HG02884 (cell line): Measurements from ENCODE around the gene GGA1.
"Not testable (repeated sequence)": the region's sequence is repeated elsewhere in the genome, so short reads cannot be mapped to it uniquely, and the experiment has no call there.

Experiments
- ATAC-seq: cut with Tn5 transposase; IDR thresholded peaks from one replicate; pipeline ENCODE4 v1.9.1; 2021; ENCODE audit warnings: mild to moderate bottlenecking, moderate library complexity; ENCODE audit not compliant: unreplicated experiment

GGA1 gene

DNA sequence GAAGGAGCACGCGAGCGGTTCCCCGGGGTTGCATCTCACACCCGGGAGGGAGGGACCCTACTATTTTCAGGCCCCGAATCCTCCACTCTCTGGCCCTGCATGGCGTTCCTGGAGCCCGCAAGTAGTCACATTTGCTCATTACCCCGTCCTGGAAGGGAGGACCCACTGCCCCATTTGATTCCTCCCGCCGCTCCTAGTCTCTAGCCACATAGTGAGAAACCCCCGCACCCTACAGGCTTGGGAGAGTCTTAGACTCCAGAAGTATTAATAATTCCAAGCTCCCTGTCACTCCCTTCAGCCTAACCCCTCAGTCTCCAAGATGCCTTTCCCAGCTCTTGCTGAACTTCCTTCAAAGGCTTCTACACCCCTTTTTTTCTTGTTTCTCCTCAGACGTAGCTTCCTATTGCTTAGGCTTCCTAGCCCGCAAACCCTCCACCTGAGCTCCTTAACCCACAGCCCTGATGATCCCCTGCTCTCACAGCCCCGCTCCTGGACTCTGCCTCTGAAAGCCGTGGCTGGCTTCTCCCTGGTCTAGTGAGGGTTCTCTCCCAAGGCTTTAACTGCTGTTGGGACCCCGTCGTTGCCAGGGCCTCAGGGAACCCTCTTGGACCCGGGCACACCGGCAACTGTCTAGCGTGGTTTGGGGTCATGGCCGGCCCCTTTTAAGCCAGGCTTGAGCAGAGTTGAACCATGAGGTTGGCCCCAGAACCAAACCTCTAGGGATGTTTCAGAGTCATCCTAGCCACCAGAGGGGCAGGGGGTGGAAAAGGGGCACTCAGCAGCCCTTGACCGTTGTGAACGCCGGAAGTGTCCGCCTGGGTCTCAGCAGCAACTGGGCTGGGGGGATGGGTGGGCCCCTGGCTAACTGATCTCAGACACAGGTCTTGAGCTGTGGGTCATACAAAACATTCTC is 862 bp downstream of the GGA1 start:
- ATAC-seq, result no peak

DNA sequence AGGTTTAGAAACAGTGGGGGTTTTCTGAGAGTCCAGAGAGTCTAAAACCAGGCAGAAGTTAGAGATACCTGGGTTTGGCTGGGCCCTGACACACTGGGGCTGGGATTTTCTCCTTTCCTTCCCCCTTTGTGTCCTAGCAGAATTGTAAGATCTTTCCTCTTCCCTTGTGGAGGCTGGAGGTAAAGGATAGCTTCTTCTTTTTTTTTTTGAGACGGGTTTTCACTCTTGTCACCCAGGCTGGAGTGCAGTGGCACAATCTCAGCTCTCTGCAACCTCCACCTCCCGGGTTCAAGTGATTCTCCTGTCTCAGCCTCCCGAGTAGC is 1.5 kb downstream of the GGA1 start:
- not testable (repeated sequence) for ATAC-seq

GRCh38 chr22:37610480-37611129 is 2.0 kb downstream of the GGA1 start:
- no peak for ATAC-seq

GRCh38 chr22:37611207-37611606 is 2.6 kb downstream of the GGA1 start:
- no peak for ATAC-seq

DNA sequence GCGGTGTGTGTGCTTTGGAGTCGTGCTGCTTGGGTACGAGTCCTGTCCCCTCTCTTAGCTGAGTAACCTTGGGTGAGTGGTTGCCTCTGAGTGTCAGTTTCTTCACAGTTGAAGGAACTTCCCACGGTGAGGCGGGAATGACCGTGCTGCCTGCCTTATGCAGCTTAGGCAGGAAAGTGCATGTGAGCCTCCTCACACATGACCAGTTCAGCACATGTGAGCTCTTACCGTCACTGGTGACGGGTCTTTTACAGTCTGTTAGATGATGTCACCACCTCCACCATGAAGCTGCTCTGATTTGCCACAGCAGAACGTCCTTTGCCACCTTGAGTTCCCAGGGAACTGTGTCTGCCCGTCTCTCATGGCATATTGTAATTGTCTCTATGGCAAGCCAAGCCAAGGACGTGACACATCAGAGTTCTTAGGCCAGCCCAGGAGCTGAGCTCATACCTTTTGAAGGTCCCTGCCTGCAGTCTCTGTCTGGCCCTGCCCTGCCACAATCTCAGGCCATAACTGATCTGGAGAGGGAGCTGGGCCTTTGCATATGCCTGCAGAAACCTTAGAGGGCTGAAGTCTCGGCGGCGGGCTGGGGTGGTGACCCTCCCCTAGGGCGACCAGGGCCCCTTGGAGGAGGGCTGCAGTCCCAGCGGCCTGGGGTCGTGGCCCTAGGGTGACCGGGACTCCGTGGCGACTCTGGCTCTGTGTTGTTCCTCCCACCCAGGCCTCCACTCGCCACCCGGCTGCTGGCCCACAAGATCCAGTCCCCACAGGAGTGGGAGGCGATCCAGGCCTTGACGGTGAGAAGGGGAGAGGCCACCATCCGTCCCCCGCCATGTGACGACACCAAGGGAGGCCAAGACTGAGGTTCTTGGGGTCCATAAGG is 7.8 kb downstream of the GGA1 start:
- no peak for ATAC-seq

DNA sequence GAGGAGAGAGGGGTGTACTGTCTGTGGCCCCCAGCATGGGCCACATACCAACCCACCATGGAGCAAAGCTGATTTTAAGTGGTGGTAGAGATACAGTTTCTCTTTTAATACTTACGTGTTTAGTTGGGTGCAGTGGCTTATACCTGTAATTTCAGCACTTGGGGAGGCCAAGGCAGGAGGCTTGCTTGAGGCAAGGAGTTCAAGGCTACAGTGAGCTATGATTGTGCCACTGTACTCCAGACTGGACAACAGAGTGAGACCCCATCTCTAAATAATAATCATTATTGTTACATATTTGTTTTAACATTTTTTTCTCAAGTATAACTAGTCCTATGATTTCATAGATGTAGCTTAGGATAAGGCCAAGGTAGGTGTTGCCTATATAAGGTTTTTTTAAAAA is 8.8 kb downstream of the GGA1 start:
- no peak for ATAC-seq

DNA sequence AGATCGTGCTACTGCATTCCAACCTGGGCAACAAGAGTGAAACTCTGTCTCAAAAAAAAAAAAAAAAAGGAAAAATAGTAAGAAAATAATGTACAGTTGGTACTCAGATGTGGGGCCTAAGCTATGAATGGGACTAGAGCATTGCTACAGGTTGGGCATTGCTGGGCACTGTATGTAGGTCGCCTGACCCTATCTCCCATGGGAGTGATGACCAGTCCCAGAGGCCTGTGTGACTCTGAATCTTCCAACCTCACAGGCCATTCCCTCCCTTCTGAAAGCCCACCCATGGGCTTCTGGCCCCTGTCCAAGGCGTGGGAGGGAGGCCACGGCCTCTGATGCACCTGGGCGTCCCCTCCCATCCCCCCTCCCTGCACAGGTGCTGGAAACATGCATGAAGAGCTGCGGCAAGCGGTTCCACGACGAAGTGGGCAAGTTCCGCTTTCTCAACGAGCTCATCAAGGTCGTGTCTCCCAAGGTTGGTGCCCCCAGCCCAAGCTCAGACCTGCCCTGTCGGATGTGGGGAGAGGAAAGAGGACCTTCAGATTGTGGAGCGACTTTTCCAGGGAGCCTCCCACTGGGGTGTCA is 9.5 kb downstream of the GGA1 start:
- ATAC-seq, result no peak

DNA sequence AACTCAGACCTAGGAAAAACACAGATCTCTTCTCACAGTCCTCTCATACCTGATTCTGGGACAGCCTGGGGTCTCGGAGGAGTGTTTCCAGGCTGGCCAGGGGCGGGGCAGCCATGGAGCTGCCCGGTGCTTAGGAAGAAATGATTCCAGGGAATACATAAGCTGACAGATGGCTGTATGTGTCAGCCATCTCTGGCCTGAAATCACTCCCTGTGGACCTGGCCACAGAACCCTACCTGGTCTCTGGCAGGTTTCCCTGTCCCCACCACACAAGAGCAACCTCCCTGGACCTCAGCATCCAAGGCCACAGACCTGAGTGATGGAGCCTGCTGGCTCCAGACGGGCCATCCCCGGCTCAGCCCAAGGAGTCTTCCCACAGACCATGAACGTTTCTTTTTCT is 10.0 kb downstream of the GGA1 start:
- ATAC-seq, result no peak

- ATAC-seq, result no peak
Measured at GRCh38 chr22:37619991-37620390, 11.4 kb downstream of the GGA1 start.

DNA sequence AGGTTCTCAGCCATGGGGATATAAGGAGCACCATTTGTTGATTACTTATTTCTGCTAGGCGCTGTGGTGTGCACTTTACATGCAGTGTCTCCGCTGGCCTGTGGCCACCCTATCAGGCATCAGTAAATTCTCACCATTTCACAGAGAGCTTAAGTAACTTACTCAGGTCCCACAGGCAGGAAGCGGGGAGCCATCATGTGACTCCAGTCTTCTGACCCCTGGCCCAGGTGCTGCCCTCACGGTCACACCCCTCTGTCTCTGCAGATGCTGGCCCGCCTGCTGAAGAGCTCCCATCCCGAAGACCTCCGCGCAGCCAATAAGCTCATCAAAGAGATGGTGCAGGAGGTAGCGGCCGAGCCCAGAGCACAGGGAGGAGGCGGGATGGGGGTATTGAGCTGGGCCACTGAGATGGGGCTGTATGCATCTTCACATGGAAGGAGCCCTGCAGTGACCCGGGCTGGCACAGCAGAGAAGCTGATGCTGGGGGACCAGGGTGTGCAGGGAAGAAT is 12.8 kb downstream of the GGA1 start:
- ATAC-seq, result no peak

- ATAC-seq, result no peak
Measured at GRCh38 chr22:37623075-37624016, 14.7 kb downstream of the GGA1 start.

DNA sequence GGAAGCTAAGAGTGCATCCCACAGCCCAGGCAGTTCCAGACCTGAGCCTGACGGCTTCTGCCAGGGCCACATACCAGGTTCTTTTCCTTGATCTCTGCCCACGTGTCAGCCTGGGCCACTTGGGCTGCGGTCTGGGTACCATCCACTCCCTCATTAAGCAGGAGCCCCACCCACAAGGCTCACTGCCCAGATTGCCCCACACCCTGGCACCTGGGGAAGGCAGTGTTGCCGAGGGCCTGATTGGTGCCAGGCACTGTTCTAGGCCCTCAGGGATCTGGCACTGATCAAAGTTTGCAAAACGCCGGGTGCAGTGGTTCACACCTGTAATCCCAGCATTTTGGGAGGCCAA is 15.4 kb downstream of the GGA1 start:
- ATAC-seq, result no peak

DNA sequence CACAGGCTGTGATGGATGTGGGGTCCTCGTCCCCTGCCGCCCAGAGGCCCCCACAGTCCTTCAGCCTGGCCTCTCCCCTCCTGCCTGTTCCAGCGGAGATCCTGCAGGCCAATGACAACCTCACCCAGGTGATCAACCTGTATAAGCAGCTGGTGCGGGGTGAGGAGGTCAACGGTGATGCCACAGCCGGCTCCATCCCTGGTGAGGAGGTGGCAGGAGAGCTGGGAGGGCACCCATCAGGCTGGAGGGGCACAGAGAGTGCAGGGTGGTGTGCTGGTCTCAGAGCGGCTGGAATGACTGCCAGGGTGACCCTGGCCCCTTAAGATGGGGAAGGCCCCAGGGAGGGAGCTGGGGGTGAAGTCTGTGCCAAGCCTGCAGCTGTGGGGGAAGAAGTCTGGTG is 16.2 kb downstream of the GGA1 start:
- no peak for ATAC-seq

DNA sequence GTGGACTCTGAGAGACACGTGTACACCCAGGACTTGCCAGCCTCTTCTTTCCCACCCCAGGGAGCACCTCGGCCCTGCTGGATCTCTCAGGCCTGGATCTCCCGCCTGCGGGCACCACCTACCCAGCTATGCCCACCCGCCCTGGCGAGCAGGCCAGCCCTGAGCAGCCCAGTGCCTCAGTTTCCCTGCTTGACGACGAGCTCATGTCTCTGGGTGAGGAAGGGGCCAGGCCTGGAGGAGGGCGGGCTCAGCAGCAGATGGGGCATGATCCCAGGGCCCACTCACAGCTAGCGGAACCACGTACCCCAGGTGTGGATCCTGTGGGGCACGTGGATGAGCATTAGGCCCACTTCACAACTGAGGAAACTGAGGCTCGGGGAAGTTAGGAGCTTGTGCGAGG is 17.1 kb downstream of the GGA1 start:
- ATAC-seq, result no peak

DNA sequence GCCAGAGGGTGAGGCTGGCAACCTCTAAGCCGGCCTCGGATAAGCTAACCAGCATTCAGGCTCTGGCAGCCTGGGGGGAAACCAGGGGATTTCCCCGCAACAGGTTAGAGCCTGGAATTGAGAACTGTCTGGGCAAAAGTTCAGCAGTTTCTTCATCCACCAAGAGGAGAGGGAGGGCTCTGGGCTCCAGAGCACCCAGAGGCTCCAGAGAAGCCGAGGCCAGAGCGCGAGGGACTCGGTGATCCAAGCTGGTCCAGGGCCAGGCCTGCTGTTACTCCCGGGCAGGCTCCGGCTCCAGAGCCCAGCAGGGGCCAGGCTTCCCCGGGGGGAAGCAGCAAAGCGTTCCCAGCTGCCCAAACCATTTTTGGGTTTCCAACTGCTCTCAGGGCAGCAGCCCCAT is 17.5 kb downstream of the GGA1 start:
- ATAC-seq, result no peak

DNA sequence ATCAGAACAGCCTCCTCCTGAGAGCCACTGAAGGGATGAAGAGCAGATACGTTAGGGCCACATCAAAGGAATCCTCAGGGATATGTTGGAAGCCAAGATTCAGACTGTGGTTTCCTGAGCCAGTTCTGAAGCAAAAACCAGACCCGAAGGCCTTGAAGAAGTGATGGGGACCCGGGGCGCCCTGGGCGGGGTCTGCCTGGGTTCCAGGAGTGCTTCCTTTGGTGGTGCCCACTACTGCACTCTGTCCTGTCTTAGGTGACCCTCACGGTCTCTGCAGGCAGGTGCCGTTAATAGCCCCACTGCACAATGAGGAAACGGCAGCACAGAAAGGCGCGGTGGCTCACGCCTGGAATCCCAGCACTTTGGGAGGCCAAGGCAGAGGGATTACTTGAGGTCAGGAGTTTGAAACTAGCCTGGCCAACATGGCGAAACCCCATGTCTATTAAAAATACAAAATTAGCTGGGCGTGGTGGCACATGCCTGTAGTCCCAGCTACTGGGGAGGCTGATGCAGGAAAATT is 18.0 kb downstream of the GGA1 start:
- ATAC-seq, result no peak

- ATAC-seq, result no peak
Measured at GRCh38 chr22:37627121-37627520, 18.5 kb downstream of the GGA1 start.

DNA sequence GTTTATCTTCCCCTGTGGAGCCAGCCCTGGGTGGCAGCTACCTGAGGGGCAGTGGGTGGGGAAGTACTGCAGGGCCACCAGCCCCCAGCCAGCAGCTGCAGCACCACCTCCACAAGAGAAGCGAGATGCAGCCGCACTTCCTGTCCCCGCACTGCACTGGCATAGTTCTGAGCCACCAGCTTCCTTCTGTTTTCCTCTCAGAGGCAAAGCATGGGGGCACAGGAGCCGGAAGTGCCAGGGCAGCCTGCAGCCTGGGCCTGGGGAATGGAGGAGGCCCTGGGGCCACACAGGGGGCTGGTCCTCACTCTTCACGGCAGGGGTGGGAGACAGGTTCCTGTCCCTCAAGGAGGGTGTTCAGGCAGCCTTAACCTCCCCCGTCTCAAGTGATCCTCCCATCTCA is 18.9 kb downstream of the GGA1 start:
- no peak for ATAC-seq

DNA sequence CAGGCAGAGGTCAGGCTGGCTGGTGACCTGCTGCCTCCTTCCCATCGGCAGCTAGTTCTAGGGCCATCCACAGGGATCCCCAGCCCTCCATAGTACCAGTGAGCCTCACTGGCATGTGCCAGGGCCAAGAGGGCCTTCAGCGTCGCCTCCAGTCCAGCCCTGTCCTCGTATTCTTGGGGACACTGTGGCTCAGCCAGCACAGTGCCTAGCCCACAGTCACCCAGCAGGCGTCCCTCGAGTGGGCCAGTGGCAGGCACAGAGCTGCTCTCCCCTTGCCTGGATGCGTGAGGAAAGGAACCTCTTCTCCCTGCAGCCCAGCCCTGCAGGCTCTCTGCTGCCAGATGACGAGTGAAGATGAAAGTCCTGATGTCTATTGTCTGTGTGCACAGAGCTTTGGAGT is 20.2 kb downstream of the GGA1 start:
- ATAC-seq, result no peak

DNA sequence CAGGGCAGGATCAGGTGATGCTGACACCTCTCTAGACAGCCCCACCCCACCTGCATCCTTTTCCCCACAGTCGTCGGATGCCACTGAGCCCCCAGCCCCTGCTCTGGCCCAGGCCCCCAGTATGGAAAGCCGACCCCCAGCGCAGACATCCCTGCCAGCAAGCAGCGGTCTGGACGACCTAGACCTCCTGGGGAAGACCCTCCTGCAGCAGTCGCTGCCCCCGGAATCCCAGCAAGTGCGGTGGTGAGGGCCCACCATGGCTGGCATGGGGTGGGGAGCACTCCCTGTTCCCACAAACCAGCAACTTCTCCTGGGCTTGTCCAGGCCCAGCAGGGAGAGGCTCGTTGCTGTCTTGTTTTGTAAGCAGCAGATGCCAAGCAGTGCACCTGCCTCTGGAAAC is 21.3 kb downstream of the GGA1 start:
- no peak for ATAC-seq
